Sigmoid colon (tissue), 4 donors: ENCODE data around the gene ZNF23.

Experiments
- CTCF ChIP-seq, 4 experiments: fragments of 450-650 bp in 3 of 4; fragments of 200-600 bp in 1 of 4; IDR thresholded peaks; one replicate each; pipeline ENCODE4 v1.5.1; 2016 to 2019; ENCODE audit warnings: antibody characterized with exemption in 4 of 4, mild to moderate bottlenecking in 3 of 4, moderate library complexity in 2 of 4
- POLR2A ChIP-seq, 2 donors: fragments of 450-650 bp; IDR thresholded peaks; one replicate each; pipeline ENCODE4 v1.6.1; 2016; ENCODE audit warnings: antibody characterized with exemption in 2 of 2, mild to moderate bottlenecking in 2 of 2, moderate library complexity in 2 of 2
- POLR2AphosphoS5 ChIP-seq, 4 donors: sonication (generic); formaldehyde crosslinking; IDR thresholded peaks; one replicate each; pipeline ENCODE4 v1.6.1; 2017; ENCODE audit warnings: antibody characterized with exemption in 4 of 4

DNA sequence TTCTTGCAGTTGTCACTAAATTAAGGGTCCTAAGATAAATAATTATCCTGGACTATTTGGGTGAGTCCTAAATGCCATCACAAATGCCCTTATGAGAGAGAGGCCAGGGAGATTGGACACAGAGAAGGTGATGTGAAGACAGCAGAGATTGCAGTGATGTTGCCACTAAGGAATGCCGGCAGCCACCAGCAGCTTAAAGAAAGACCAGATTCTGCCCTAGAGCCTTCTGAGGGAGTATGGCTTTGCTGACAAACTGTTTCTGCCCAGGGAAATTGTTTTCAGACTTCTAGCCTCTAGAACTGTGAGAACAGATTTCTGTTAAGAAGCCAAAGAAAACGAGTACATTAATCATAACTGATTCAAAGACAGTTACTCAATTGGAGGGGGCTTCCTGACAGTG is 10.0 kb upstream of the ZNF23 start:
- TF ChIP-seq POLR2AphosphoS5 (IDR thresholded peaks at IDR 0.05) (no peak), CTCF (IDR thresholded peaks at IDR 0.05) (no peak), POLR2A (IDR thresholded peaks at IDR 0.05) (no peak)
